Endothelial cell of umbilical vein (primary cell): ENCODE results near the gene FAM114A1.

Source experiments
- CTCF ChIP-seq, 2 donors: IDR thresholded peaks; 1 replicate in 1 of 2; 2 replicates in 1 of 2; pipeline ENCODE4 v1.5.1; 2011; ENCODE audit warnings: low read length in 2 of 2, mild to moderate bottlenecking in 2 of 2, moderate library complexity in 2 of 2, control low read depth in 1 of 2, inconsistent platforms in 1 of 2, low read depth in 1 of 2; ENCODE audit not compliant: insufficient read depth in 1 of 2; ENCODE audit errors: extremely low read depth in 1 of 2
- GATA2 ChIP-seq: IDR thresholded peaks from 2 replicates; pipeline ENCODE4 v1.7.0; 2011; ENCODE audit warnings: low read depth, mild to moderate bottlenecking, moderate library complexity, mixed read lengths, low read length; ENCODE audit not compliant: insufficient read length, insufficient read depth
- MAX ChIP-seq: IDR thresholded peaks from 2 replicates; pipeline ENCODE4 v1.6.1; 2011; ENCODE audit not compliant: insufficient read depth, insufficient read length
- POLR2A ChIP-seq: IDR thresholded peaks from 2 replicates; pipeline ENCODE4 v1.6.1; 2012; ENCODE audit warnings: low read depth, mild to moderate bottlenecking, control low read depth, low read length
- POLR2AphosphoS5 ChIP-seq: IDR thresholded peaks from 2 replicates; pipeline ENCODE4 v1.6.1; 2012; ENCODE audit warnings: low read depth, mild to moderate bottlenecking, control low read depth, low read length, moderate library complexity; ENCODE audit not compliant: insufficient read depth

- TF ChIP-seq POLR2A, result no peak
- no peak for TF ChIP-seq CTCF (IDR thresholded peaks at IDR 0.05; ENCODE audit: extremely low read depth in 1 of 2, insufficient read depth in 1 of 2, low read depth in 1 of 2, low read length in 2 of 2)
- TF ChIP-seq POLR2AphosphoS5, result no peak
- no peak for TF ChIP-seq GATA2
- TF ChIP-seq MAX, result no peak
Observed at GRCh38 chr4:38944440-38944839, 76.8 kb downstream of the FAM114A1 start.
